Embryonic facial prominence (tissue), 1 donor: ENCODE measurements around the gene KCTD7.
"Not testable (repeated sequence)": the region's sequence is repeated elsewhere in the genome, so short reads cannot be mapped to it uniquely, and the experiment has no call there.

ENCODE experiments used
- DNase-seq: peaks from one replicate; pipeline ENCODE4 v3.0.0-alpha.2; 2016; ENCODE audit errors: extremely low spot score

KCTD7 gene

DNA sequence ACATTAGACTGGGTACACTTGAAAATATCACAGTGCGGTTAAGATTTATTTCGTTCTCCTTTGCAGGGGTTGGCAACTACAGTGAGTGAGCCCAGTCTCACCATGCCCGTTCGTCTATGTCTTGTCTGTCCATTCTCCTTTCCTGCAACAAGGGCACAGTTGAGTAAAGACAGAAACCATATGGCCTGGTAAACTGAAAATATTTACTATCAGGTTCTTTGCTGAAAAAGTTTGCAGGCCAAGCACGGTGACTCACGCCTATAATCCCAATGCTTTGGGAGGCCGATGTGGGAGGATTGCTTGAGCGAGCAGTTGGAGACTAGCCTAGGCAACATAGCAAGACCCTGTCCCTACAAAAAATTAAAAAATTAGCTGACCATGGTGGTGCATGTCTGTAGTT lies 11.4 kb upstream of the KCTD7 start:
- no peak for DNase-seq

DNA sequence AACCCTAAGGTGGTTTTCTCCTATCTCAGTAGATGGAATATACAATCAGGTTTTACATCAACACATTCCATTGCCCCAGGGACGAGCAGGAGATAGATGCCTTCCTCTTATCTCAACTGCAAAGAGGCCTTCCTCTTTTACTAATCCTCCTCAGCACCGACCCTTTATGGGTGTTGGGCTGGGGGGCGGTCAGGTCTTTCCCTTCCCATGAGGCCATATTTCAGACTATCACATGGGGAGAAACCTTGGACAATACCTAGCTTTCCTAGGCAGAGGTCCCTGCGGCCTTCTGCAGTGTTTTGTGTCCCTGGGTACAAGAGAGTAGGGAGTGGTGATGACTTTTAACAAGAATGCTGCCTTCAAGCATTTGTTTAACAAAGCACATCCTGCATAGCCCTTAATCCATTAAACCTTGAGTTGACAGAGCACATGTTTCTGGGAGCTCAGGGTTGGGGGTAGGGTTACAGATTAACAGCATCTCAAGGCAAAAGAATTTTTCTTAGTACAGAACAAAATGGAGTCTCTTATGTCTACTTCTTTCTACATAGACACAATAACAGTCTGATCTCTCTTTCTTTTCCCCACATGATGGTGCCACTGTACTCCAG lies 9.2 kb upstream of the KCTD7 start:
- not testable (repeated sequence) for DNase-seq

DNA sequence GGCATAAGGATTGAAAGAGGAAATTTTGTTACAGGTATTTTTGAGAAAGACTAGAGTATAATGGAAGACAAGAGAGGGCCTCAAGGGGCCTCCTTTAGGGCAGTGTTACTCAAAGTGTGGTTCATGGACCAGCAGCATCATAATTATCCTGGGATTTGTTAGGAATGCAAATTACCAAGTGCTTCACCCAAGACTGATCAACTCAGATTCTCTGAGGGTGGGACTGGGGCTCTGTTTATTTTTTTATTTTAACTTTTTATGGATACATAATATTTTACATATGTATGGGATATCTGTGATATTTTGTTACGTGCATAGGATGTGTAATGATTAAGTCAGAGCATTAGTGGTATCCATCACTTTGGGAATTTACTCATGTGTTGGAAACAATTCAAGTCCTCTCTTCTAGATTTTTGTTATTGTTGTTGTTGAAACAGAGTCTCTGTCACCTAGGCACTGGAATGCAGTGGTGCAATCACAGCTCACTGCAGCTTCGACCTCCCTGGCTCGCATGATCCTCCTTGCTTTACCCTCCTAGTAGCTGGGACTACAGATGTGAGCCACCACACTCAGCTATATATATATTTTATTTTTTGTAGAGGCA lies 2.2 kb upstream of the KCTD7 start:
- DNase-seq = no peak

DNA sequence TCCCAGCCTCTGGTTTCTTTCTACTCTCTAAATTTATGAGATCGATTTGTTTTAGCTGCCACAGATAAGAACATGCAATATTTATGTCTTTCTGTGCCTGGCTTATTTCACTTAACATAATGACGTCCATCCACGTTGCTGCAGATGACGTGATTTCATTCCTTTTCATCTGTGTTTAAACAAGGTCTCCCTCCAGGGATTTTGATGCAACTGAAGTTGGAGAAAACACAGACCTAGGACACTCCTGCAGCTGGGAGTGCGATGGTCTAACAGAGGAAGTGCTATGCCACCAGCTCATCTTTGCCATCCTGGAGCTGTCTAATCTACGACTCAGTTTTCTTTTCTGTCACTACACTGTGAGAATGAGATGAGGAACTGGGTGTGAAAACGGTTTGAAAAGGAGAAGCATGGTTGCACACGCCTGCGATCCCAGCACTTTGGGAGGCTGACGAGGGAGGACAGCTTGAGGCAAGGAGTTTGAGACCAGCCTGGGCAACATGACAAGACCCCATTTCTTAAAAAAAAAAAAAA lies 1.5 kb upstream of the KCTD7 start:
- no peak for DNase-seq

DNA sequence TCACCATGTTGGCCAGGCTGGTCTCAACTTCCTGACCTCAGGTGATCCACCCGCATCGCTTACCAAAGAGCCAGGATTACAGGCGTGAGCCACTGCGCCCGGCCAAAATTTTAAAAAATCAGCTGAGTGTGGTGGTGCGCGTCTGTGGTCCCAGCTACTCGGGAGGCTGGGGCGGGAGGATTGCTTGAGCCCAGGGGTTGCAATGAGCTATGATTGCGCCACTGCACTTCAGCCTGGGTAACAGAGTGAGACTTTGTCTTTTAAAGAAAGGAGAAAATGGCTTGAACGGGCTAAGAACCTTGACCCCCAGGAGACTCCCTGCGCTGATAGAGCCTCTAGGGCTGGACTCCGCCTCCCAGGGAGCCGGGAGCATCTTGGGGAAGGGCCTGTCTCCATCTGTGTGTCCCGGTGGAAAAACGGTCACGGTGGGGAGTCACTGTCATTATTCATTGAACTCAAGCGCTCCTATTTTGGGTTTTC lies 760 bp upstream of the KCTD7 start:
- DNase-seq = no peak

DNA sequence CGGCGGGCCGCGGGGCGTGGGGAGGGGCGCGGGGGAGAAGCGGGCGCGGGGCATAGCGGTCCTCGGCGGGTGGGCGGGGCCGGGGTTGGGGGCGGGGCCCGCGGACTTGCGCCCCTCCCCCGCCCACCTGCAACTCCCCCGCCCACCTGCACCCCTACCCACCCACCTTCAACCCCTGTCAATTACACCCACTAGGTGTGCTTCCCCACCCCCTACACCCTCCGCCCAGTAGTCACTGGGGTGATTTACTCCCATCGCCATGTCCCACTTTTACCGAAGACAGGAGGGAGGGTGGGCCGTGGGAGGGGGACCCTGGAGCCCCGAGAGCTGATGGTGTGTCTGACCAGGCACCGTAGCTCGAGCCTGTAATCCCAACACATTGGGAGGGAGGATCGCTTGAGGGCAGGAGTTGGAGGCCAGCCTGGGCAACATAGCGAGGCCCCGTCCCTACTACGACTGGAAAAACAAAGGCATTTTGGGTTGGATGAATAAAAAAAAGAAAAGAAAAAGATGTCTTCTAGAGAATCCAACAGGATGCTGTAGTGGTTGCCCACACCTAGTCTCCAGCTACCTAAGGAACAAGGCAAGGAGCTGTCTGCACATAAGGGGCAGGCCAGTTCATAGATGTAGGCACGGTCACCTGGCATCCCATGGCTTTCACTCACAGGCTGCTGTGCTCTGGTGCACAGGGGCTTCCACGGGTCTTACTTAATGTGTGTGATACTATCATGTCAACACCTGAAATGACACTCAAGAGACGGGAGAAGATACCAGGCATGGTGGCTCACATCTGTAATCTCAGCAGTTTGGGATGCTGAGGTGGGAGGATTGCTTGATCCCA lies 761 bp downstream of the KCTD7 start:
- DNase-seq = no peak

DNA sequence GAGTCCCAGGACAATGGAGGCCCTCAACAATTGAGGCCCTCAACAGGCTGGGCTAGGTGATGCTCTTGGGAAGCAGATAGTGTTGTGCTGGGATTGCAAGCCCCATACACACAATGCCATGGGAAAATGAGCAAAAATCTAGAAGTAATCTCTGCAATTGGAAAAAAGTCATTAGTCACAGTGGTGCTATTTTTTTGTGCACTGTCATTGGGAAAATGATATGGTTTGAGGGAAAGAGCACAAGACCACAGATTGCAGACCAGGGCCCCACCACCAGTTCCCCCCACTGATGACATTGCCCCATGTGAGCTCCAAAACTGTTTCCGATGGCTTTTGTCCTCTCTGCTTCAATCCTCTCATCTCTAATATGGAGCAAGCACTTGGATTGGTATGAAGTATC lies 1.9 kb downstream of the KCTD7 start:
- DNase-seq = no peak

DNA sequence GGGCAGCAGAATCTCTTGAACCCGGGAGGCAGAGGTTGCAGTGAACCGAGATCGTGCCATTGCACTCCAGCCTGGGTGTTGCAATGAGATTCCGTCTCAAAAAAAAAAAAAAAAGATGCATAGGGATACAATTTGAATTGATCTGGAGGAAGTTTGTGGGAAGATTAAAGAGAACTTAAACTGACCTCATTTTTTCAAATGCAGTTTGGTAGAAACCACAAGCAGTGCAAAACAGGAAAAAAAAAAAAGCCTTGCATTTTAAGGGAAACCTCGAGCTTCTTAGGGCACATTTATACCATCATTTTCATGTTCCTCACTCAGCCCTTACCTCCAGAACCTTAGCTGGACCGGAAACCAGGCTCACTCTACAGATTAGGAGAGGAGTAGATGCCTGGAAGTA lies 2.8 kb downstream of the KCTD7 start:
- DNase-seq = no peak

DNA sequence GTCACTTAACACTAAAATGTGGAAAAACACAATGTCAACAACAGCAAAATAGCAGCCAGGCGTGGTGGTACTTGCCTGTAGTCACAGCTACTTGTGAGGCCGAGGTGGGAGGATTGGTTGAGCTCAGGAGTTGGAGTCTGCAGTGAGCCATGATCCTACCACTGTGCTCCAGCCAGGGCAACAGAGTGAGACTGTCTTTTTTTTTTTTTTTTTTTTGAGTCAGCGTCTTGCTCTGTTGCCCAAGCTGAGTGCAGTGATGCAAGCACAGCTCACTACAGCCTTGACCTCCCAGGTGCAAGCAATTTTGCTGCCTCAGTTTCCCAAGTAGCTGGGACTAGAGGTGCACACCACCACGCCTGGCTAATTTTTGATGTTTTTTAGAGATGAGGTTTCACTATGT lies 6.1 kb downstream of the KCTD7 start:
- DNase-seq = no peak

DNA sequence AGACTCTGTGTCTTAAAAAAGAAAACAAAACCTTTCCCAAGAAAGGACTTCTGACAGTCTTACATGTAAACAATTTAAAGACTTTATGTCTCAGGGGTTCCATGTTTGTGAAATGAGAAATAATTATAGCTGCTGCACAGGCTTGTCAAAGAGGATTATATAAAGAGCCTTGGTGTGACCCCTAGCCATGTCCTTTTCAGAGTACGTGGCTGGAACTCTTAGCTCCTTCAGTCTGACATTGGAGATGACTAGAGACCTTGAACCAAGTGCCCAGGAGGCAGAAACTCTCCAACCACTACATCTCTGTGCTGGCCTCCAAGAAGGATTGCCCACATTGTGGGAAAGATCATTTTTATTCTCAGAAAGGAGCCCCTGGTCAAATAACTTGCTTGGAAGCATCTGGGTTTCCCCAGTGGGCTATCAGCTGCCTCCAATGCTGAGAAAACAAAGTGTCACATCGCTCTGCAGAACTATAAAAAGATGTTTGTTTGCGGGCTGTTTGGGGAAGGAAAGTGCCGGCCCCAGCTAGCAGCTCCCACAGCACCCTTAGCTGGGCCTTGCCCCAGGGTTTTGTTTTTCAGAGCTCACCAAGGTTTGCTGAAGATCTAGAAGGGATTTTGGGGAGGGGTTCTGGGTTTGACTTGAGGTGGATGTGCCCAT lies 6.8 kb downstream of the KCTD7 start:
- DNase-seq = not testable (repeated sequence)

DNA sequence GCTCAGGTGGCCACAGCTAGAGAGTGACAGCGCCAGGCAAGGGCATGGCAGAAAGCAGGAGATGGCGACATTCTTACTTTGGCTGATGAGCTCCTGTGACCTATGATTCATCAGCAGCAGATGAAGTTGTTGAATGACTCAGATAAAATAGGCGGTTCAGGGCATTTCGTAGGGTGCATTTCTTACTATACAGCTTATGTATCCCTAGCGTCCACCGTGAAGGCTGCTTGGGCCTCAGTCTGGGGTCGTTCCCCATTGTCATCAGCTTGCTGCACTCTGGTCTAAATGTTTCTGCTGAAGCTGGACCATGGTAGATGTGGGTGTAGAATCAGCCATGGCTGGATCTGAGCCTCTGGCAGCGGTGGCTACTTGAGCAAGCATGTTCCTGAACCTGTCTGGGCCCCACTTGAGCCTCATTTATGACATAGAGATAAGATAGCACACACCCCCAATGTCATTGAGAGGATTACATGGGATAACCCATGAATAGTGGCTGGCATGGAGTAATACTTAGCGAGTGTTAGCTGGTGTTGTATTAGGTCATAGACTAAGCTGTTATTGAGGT lies 7.4 kb downstream of the KCTD7 start:
- not testable (repeated sequence) for DNase-seq

DNA sequence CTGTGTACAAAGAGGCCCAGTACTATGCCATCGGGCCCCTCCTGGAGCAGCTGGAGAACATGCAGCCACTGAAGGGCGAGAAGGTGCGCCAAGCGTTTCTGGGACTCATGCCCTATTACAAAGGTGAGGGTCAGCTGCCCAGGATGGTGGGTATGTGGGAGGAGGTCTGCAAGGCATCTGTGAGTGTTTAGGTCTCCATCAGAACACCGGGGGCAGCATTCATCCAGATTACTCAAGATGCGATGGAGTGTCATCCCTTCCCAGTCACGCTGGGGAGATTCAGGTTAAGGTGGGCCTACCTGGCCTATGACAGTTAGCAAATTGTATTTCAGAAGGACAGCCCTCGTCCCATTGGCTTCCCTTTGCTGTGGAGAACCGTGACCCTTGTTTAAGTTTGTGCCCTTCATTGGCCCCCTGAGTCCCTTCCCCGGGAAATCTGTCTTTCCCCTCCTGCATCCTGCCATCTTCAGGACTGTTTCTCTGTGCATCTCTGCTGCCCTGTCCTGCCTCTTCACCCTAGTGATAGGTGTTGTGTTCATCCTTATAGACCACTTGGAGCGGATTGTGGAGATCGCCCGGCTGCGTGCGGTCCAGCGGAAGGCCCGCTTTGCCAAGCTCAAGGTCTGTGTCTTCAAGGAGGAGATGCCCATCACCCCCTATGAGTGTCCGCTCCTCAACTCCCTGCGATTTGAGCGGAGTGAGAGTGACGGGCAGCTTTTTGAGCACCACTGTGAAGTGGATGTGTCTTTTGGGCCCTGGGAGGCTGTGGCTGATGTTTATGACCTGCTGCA lies 9.8 kb downstream of the KCTD7 start:
- no peak for DNase-seq

DNA sequence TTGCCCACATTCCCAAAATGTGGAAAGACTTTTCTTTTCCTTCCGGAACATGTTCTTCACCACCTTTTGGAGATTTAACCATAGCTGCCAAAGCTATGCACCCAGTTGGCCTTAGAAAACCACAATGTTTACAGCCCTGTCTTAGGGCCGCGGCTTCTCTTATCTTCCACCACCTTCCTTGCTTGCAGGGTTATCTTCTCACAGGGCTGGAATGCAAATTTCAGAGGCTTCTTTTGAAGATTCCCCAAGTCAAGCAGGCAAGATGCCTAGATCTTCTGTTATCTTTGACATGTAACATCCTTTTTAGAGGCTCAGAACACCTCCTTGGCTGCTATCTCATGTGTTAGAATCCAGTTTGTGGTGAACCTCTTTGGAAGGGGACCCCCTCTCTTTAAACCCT lies 11.1 kb downstream of the KCTD7 start:
- DNase-seq = no peak

DNA sequence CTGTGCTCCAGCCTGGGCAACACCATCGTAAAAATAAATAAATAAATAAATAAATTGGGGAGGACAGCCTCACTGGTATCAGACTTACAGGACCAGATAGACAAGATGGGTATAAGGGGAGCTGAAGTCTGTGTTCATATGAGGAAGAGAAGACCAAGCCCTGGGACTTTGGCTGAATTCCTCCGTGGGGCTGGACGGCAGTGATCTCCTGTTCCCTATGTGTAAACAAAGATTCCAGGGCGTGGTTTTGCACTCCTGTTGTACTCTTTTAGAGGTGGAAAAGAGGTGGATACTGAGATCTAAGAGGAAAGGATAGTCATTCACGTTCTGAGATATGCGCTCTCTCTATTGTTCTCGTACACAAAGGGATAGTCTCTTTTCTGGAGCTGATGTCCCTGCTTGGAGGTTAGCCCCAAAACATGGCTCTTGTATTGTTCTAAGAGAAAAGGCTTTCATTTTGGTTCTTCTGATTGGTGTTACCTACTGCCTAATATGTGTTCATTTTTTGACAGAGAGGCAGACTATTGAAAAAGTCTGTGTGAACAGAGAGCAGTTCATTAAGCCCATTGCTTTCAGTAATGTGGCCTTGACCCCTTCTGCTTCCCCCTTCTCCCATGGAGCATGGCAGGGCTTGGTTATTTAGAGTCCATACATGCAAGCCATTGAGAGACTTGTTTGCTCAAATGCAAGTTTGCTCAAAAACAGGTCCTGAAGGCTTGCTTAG lies 12.3 kb downstream of the KCTD7 start:
- no peak for DNase-seq

DNA sequence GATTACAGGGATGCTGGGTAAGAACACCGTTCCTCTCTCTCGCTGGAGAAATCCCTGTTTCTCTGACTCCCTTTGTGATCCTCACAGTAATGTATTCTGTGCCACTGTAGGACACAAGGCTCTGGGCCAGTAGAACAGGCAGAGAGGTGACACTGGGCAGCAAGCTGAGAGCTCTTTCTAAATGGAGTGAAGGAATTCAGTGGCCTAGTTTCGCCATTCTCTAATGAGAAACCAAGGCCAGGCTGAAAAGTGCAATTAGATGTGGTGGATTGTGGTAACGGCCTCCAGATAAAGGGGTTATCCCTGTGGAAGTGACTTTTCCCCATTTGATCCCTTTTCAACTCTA lies 12.8 kb downstream of the KCTD7 start:
- no peak for DNase-seq

DNA sequence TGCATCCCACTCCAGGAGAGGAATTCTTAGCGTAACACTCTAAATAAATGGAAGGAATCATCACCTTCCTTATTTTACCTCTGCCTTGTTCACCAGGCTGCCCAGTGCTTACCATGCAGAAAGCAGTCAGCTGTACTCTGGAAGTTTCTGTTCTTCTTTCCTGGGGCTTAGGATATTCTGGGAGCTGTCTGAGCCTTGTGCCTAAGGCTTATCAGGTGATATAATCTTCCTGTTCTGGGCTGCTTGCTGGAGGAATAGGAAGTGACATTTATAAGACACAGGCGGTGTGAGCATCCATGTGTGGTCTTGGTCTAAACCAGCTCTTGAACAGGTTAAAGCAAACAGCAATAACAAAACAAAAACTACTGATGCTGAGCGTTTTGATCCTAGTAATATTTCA lies 13.5 kb downstream of the KCTD7 start:
- DNase-seq = no peak

DNA sequence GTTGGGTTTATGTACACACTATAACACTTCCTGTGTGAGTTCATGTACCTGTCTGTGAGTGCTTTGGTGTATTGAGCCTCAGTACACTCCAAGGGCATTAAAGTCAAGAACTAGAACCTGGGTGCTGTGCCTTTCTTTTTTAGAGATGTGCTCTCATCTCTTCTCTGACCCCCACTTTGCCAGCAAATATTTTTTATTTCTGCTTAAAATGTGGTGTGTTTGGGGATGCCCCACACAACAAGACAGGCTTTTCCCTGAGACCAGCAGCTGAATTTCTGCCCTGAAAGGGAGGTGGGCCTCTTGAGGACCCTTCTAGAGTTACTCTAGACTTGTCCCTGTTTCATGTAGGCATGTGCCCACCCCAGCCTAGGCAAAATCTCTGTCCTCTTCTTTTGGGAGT lies 14.3 kb downstream of the KCTD7 start:
- no peak for DNase-seq

DNA sequence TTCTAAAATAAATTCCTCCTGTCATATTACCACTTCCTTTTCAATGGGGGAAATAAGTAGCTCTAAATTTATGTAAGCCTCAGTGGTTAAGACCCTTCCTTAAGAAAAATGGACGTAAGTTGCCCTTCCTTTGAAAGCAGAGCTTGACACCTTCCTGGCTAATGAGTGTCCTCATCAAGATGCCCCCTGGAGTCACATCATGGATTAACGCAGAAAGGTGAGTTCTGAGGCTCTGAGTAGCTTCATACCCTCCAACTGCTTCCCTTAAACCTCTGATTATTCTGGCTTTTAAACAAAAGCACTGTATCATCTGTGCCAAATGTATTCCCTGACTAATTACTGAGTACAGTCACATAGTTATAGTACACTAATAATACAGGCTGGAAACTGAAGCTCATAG lies 14.7 kb downstream of the KCTD7 start:
- no peak for DNase-seq

DNA sequence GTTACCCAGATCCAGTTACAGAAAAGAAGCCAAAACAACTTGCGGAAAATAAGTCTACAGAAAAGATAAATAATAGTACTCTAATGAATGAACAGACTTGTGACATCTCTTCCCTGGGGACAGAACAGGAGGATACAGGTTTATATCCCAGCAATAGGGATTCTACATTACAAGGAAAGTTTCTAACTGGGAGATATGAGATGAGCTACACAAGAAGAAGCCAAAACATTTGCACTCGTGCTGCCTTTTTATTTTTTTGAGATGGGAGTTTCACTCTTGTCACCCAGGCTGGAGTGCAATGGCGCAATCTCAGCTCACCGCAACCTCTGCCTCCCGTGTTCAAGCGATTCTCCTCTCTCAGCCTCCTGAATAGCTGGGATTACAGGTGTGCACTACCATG lies 22.3 kb downstream of the KCTD7 start:
- not testable (repeated sequence) for DNase-seq

DNA sequence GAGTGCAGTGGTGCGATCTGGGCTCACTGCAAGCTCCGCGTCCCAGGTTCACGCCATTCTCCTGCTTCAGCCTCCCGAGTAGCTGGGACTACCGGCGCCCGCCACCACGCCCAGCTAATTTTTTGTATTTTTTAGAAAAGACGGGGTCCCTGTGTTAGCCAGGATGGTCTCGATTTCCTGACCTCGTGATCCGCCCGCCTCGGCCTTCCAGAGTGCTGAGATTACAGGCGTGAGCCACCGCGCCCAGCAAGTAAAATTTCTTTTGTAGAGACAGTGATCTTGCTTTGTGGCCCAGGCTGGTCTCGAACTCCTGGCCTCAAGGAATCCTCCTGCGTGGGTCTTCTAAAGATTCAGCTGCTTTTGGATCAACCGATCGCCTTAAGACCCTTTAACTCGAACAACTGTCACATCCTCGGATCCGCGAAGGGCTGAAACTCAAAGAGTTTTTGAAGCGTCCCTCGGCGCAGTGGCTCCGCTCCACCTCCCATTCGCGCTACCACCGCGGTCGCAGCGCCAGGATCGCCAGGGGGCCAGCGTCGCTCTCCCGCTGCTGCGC lies 25.1 kb downstream of the KCTD7 start:
- DNase-seq = not testable (repeated sequence)
